ENCODE results near the gene ITPR2. TPM values are rescaled to one million over a fixed set of nuclear protein-coding genes. Genes with fewer than 3 reads are reported as not detected.
"Not testable (repeated sequence)": the region's sequence is repeated elsewhere in the genome, so short reads cannot be mapped to it uniquely, and the experiment has no call there.

The ITPR2 gene
- total RNA-seq, 1 donor from 2014 or later: 77.9 TPM

DNA sequence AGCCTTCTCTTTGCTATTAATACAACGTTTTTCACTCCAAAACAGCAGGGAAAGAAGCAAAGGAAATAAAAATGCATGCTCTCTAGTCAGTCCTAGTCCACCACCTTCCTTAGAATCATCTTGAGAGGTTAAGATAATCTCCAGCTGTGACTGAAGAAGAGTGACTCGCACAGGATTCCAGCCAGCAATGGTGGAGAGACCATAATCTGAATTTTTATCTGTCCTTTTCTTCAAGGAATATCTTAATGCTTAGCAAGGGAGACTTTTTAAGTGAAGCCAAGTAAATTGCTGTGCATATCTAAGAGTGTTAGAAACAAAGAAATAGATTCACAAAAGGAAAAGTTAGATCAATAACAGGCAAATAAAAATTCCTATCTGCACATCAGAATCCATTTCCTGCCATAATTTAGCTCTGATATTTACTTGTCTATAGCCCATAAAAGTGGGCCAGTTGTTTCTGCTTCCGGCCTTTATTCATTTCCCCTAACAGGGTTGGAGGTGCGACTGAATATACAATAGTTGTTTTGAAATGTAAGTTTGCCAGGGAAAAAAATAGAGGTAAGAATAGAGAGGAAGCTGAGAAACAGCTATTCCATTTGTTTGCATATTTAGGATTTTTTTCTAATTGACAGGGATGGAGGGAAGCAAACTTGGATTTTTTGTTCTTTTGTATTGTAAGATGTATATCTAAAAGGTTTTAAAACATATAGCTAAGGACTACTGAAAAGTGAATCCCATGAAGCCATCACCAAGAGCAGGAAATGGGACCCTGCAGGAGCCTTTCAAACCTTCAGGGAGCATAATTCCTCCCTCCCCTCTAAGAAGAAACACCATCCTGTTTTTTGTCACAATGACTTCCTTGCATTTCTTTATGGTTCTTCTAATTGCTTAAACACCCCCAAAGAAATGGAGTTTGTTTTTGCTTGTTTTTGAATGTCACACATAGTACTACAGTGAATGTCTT is 154.0 kb downstream of the ITPR2 start:
- TF ChIP-seq, protein P1, sequence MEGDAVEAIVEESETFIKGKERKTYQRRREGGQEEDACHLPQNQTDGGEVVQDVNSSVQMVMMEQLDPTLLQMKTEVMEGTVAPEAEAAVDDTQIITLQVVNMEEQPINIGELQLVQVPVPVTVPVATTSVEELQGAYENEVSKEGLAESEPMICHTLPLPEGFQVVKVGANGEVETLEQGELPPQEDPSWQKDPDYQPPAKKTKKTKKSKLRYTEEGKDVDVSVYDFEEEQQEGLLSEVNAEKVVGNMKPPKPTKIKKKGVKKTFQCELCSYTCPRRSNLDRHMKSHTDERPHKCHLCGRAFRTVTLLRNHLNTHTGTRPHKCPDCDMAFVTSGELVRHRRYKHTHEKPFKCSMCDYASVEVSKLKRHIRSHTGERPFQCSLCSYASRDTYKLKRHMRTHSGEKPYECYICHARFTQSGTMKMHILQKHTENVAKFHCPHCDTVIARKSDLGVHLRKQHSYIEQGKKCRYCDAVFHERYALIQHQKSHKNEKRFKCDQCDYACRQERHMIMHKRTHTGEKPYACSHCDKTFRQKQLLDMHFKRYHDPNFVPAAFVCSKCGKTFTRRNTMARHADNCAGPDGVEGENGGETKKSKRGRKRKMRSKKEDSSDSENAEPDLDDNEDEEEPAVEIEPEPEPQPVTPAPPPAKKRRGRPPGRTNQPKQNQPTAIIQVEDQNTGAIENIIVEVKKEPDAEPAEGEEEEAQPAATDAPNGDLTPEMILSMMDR (IDR thresholded peaks at IDR 0.05; ENCODE audit: partially characterized antibody, unreplicated experiment): no peak
- H3K4me1 Mint-ChIP-seq (ENCODE audit: low read depth, unreplicated experiment): no peaks in the 10 kb centered on the region
- no peaks in the 10 kb centered on the region for H3K27me3 Mint-ChIP-seq (ENCODE audit: unreplicated experiment)
- H3K36me3 Mint-ChIP-seq (ENCODE audit: unreplicated experiment): peaks cover 5% of the 10 kb centered on the region
- H3K27ac Mint-ChIP-seq (ENCODE audit: unreplicated experiment): no peak overlapping the region
- no peak for DNase-seq
- no peak overlapping the region for H3K4me3 Mint-ChIP-seq (ENCODE audit: unreplicated experiment)
- H3K9me3 Mint-ChIP-seq (ENCODE audit: unreplicated experiment): no peaks in the 10 kb centered on the region

DNA sequence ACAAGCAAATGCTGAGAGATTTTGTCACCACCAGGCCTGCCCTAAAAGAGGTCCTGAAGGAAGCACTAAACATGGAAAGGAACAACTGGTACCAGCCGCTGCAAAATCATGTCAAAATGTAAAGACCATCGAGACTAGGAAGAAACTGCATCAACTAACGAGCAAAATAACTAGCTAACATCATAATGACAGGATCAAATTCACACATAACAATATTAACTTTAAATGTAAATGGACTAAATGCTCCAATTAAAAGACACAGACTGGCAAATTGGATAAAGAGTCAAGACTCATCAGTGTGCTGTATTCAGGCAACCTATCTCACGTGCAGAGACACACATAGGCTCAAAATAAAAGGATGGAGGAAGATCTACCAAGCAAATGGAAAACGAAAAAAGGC is 161.5 kb downstream of the ITPR2 start:
- not testable (repeated sequence) for H3K27ac Mint-ChIP-seq (ENCODE audit: unreplicated experiment); H3K9me3 Mint-ChIP-seq (ENCODE audit: unreplicated experiment); H3K4me1 Mint-ChIP-seq (ENCODE audit: low read depth, unreplicated experiment); DNase-seq; H3K4me3 Mint-ChIP-seq (ENCODE audit: unreplicated experiment); H3K36me3 Mint-ChIP-seq (ENCODE audit: unreplicated experiment); H3K27me3 Mint-ChIP-seq (ENCODE audit: unreplicated experiment)

DNA sequence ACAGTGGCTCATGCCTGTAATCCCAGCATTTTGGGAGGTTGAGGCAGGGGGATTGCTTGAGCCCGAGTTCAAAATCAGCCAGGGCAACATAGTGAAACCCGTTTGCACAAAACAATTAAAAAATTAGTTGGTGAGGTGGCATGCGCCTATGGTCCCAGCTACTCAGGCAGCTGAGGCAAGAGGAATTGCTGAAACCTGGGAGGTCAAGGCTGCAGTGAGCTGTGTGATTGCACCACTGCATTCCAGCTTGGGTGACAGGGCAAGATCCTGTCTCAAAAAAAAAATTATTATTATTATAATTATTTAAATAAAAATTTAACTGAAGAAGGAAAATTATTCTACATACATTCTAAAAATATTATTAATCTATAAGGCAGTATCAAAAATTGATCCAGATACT is 164.1 kb downstream of the ITPR2 start:
- H3K4me3 Mint-ChIP-seq (ENCODE audit: unreplicated experiment): no peak overlapping the region
- H3K36me3 Mint-ChIP-seq (ENCODE audit: unreplicated experiment): peaks cover 5% of the 10 kb centered on the region
- H3K27me3 Mint-ChIP-seq (ENCODE audit: unreplicated experiment): no peaks in the 10 kb centered on the region
- DNase-seq: no peak
- TF ChIP-seq, protein P1 (IDR thresholded peaks at IDR 0.05; ENCODE audit: partially characterized antibody, unreplicated experiment): no peak
- no peak overlapping the region for H3K27ac Mint-ChIP-seq (ENCODE audit: unreplicated experiment)
- no peaks in the 10 kb centered on the region for H3K4me1 Mint-ChIP-seq (ENCODE audit: low read depth, unreplicated experiment)
- H3K9me3 Mint-ChIP-seq (ENCODE audit: unreplicated experiment): peaks cover 3% of the 10 kb centered on the region

DNA sequence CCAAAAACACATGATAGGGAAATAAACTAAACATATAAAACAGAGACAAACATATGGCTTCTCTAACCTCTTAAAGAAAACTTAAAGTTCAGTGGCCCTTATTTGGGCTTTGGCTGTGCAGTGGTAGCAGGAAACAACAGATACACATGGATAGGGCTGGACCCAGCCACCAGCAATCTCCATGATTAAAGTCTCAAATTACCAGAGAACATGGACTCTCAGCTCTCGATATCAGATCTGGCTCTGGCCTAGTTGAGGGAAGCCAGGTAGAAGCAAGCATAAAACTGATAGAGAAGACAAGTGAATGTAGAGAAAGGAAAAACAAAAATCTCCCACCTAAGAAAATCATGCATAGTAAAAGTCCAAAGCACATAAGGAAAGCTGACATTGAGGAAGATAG is 164.8 kb downstream of the ITPR2 start:
- Mint-ChIP-seq H3K4me1 (ENCODE audit: low read depth, unreplicated experiment) (no peaks in the 10 kb centered on the region), H3K27ac (ENCODE audit: unreplicated experiment) (no peak overlapping the region), H3K4me3 (ENCODE audit: unreplicated experiment) (no peak overlapping the region), H3K36me3 (ENCODE audit: unreplicated experiment) (peaks cover 5% of the 10 kb centered on the region), H3K9me3 (ENCODE audit: unreplicated experiment) (peaks cover 3% of the 10 kb centered on the region), H3K27me3 (ENCODE audit: unreplicated experiment) (no peaks in the 10 kb centered on the region)
- TF ChIP-seq, protein P1 (IDR thresholded peaks at IDR 0.05; ENCODE audit: partially characterized antibody, unreplicated experiment): no peak
- no peak for DNase-seq

DNA sequence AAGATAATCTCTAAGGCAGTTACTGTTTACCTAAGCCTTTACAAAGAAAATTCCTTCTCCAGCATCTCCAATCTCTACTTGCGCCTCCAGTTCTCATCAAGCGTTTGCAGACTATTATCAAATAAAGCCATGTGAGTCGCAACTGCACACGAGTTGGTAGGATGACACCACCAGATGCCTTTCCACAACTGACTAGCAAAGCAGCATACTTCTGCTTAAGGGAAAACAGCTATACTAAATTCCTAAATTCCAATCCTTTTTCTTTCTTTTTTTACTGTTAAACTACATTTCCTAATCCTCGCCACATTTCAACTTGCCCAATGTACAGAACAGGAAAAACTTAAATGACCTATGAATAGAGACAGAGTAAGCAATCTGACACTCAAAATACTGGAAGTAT is 166.7 kb downstream of the ITPR2 start:
- H3K4me1 Mint-ChIP-seq (ENCODE audit: low read depth, unreplicated experiment): no peaks in the 10 kb centered on the region

More for the DNA sequence above, 166.7 kb downstream of the ITPR2 start:
- Mint-ChIP-seq H3K36me3 (ENCODE audit: unreplicated experiment) (peaks cover 5% of the 10 kb centered on the region), H3K27me3 (ENCODE audit: unreplicated experiment) (no peaks in the 10 kb centered on the region), H3K27ac (ENCODE audit: unreplicated experiment) (no peak overlapping the region), H3K9me3 (ENCODE audit: unreplicated experiment) (peaks cover 3% of the 10 kb centered on the region), H3K4me3 (ENCODE audit: unreplicated experiment) (no peak overlapping the region)
- DNase-seq: no peak
- TF ChIP-seq, protein P1 (IDR thresholded peaks at IDR 0.05; ENCODE audit: partially characterized antibody, unreplicated experiment): no peak

All from glutamatergic neuron (in vitro differentiated cells).